ENCODE measurements around the gene MTMR2.
A peak's percentile ranks its signal among the peaks of the same experiment; 100 is the strongest.
"Not testable (repeated sequence)": the region's sequence is repeated elsewhere in the genome, so short reads cannot be mapped to it uniquely, and the experiment has no call there.

MTMR2 gene

DNA sequence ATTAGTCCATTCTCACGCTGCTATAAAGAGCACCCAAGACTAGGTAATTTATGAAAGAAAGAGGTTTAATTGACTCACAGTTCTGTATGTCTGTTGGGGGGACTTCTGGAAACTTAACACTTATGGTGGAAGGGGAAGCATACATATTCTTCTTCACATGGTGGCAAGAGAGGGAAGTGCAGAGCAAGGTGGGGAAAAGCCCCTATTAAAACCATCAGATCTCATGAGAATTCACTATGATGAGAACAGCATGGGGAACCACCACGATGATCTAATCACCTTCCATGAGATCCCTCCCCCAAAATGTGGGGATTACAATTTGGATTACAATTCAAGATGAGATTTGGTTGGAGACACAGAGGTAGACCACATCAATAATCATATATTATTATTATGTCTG lies 107.9 kb downstream of the MTMR2 start:
- DNase-seq (ENCODE audit: low spot score), result no peak

GRCh38 chr11:95811052-95811451 lies 112.9 kb downstream of the MTMR2 start:
- not testable (repeated sequence) for DNase-seq (ENCODE audit: low spot score)

DNA sequence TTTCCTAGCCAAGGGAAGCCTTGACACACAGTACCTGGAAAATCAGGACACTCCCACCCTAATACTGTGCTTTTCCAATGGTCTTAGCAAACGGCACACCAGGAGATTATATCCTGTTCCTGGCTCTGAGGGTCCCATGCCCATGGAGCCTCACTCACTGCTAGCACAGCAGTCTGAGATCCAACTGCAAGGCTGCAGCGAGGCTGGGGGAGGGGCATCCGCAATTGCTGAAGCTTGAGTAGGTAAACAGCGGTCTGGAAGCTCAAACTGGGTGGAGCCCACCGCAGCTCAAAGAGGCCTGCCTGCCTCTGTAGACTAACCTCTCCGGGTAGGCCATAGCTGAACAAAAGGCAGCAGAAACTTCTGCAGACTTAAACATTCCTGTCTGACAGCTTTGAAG lies 117.4 kb downstream of the MTMR2 start:
- not testable (repeated sequence) for DNase-seq (ENCODE audit: low spot score)

- no peak for DNase-seq (ENCODE audit: low spot score)
Measured at GRCh38 chr11:95805869-95806268, 118.0 kb downstream of the MTMR2 start.

- DNase-seq (ENCODE audit: low spot score), result no peak
Measured at GRCh38 chr11:95803973-95804372, 119.9 kb downstream of the MTMR2 start.

DNA sequence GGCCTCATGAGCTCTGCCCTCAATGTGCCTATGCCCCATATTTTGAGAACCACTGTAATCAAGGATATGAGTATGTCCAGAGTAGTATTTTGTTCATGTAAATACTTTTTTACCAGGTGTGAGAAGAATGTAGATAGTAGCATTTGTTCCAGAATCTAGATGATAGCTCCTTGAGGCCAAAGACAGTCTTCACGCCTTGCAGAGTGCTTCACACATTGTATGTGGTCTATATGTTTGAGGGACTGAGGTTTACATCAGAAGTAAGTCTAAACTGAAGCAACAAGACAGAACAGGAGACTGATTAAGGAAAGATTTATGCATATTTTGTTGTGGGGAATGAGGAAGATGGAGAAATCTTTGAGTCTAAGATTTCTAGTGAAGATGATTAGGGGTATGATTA lies 121.1 kb downstream of the MTMR2 start:
- DNase-seq (ENCODE audit: low spot score), result no peak

DNA sequence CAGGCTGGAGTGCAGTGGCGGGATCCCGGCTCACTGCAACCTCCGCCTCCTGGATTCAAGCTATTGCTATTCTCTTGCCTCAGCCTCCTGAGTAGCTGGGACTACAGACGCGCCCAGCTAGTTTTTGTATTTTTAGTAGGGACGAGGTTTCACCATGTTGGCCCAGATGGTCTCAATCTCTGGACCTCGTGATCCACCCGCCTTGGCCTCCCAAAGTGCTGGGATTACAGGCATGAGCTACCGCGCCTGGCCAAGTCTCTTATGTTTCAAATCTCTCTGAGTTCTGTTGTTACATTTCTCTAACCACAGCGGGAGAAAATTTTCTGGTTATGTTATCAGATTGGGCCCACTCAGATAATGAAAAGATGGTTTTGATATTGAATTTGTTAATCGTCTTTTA lies 123.5 kb downstream of the MTMR2 start:
- no peak for DNase-seq (ENCODE audit: low spot score)

DNA sequence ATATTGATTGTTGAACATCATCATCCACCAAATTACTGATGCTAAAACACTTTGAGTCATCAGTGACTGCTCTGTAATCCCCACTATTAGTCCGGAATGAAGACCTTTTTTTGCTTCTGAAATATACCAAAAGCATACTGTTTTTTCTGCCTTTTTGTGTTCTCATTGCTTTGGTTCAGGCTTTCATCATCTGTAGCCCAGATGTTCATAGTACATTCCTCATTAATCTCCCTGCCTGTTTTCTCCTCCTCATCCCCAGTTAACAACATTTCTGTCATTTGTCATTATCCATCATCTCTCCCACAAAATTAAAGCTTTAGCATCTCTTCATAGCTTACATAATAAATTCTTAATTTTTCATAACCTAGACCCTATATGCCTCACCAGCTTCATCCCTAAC lies 124.4 kb downstream of the MTMR2 start:
- no peak for DNase-seq (ENCODE audit: low spot score)

- DNase-seq (ENCODE audit: low spot score), result no peak
Measured at GRCh38 chr11:95796501-95796900, 127.4 kb downstream of the MTMR2 start.

- DNase-seq (ENCODE audit: low spot score), result no peak
Measured at GRCh38 chr11:95795627-95796295, 128.1 kb downstream of the MTMR2 start.

DNA sequence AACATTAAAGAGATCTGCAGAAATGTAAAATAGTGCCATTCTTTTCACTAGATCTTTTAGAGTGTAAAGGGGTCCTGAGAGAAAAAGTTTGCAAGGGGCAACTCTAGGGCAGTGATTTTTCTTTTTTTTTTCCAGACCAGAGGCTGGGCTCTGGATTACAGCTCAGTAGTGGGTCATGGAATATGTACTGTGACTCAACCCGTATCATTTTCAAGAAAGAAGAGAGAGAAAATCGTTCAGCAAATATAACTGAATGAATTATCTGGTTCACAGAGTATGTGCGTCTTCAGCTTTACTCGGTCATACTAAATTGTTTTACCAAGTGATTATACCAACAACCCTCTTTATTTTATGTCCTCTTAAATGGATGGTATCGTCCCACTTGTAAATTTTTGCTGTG lies 129.8 kb downstream of the MTMR2 start:
- no peak for DNase-seq (ENCODE audit: low spot score)

DNA sequence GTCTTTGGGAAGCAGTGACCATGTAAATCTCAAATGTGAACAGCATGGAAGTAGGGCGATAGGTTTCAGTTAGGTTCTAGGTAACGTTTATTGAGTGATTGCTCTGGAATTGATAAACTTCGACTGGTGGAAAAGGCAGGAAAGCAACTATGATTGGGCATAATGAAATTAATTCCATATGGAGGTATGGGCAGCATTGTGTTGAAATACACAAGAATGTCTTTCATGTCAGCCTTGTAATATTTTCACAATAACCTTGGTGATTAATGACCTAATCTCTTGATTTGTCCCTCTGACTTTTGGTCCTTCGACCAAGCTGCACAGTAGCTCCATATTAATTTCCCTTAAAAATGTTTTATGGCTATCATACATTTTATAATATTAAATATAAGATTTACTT lies 130.8 kb downstream of the MTMR2 start:
- no peak for DNase-seq (ENCODE audit: low spot score)

DNA sequence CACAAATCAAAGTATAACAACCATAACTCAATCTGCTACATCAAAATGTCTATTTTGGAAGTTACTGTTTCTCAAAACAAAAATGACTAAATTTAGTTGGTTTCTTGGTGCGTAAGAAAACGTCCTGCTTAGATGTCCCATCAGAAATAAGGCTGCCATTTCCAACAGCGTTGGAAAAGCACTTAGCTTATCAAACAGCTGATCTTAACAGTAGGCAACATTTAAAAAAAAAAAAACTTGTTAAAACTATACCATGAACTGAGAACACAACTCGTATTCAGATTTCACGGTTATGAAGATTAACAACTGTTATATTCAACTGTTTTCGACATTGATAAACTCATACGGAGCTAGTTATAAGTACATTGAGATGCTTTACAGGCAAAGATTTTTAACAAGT lies 131.2 kb downstream of the MTMR2 start:
- no peak for DNase-seq (ENCODE audit: low spot score)

DNA sequence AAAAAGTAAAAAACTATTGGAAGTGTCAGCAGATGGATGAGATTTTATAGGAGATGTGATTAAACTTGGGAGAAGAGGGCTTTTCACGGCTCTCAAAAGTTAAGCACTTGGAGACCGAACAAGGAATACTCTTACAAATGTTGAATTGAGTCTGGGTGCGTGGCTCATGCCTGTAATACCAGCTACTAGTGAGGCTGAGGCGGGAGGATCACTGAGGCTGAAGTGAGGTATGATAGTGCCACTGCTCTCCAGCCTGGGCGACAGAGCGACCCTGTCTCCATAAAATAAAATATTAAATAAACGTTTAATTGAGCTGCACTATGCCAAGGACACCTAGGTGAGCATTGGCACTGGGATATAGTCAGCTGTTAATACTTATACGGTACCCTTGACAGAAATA lies 131.7 kb downstream of the MTMR2 start:
- DNase-seq (ENCODE audit: low spot score), result no peak

DNA sequence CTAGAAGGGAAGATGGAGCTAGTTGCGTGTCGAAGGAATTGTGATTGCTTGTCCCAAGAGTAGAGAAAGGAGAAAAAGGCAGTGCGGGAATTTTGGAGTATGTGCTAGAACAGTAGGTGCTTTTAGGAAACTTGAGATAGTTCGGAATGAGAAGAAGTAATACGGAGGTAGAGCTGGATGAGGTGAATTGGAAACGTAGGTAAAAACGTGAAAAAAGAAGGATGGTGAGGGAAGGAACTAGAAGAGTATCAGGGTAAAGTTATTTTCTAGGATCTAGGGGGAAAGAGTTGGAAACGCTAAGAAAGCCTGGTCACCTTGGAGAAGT lies 132.2 kb downstream of the MTMR2 start:
- no peak for DNase-seq (ENCODE audit: low spot score)

- peak; percentile 64 for DNase-seq (ENCODE audit: low spot score)
Measured at GRCh38 chr11:95790933-95791708, 132.8 kb downstream of the MTMR2 start.

- peak; percentile 88 for DNase-seq (ENCODE audit: low spot score)
Measured at GRCh38 chr11:95790123-95790932, 133.6 kb downstream of the MTMR2 start, which contains the start of gene CEP57. Gene CEP57 (plus strand): TSS chr11:95790498. CDS start chr11:95790699, 201 bp downstream.

GRCh38 chr11:95789506-95790122 lies 134.3 kb downstream of the MTMR2 start, which contains the start of gene FAM76B:
Gene FAM76B (minus strand): TSS chr11:95789782. CDS start chr11:95789478, 304 bp downstream.
- peak; percentile 87 for DNase-seq (ENCODE audit: low spot score)

- DNase-seq (ENCODE audit: low spot score), result peak; percentile 58
Measured at GRCh38 chr11:95788921-95789505, 134.9 kb downstream of the MTMR2 start.
